Inferior parietal cortex (tissue), 1 donor: ENCODE data around the gene ZBTB16.

Experiments used
- DNase-seq: peaks from one replicate; pipeline ENCODE4 v3.0.0-alpha.2; 2016; ENCODE audit errors: extremely low spot score

Gene ZBTB16

DNA sequence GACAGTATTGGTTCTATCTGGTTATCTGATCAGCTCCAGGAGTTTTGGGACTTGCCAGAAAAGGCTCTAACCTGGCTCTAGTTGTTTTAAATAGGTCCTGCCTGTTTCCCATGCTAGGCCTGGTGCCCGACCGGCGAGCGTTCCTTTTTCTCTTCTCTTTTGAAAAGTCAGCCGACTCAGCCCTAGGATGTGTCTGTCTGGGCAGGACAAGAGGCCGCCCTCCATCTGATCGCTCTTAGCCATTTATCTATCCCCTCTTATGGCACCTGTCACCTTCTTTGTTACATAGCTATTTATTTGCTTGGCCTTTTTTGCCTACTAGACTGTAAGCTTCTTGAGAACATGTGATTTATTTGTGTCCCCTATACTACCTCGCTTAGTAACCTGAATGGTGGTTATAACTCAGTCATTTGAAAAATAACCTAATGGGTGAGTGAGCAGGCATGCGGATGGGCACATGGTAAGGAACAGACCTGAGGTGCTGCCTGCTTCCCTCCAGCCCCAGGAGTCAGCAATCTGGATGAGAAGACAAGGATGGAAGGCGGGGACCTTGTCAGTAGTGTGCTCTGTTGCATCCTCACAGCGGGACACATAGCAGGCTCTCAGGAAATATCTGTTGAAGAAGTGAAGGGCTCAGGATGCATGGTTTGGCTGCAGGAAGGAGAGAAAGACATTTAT lies 108.4 kb downstream of the ZBTB16 start:
- DNase-seq = no peak

DNA sequence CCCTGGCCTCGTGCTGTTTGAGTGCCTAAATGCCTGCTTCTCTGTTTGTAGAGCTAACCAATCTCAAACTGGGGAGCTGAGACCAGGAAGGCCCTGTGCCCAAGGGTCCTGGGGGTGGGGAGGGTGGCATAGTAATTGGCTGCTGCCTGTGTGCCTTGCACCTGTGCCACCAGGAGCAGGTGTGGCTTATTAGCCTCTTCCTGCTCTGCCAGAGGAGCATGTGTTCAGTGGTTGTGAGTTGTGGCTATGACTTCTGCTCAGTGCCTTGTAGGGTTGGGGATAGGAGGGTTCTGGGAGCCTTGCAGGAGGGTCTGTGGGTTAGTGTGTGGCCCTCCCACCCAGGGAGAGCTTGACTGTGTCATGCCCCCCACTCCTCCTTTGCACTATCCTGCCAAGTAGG lies 109.2 kb downstream of the ZBTB16 start:
- DNase-seq = no peak

DNA sequence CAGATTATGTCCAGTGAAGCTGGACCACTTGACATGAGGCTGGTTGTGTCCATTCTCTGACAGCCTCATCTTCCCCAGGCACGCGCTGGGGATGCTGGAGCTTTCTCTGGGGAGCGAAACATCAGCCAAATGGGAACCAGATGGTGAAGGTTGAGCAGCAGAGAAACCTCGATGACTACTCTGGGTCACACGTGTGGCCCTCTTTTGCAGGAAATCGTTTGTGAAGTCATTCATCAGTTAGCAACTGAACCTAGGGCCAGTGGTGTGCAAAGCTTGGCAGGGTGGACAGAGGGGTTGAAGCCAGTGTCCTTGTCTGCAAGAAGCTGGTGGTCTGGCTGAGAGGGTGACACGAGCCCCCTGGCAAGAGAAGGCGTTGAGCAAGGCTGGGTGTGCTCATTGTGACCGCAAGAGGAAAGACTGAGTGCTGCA lies 109.8 kb downstream of the ZBTB16 start:
- DNase-seq = no peak

DNA sequence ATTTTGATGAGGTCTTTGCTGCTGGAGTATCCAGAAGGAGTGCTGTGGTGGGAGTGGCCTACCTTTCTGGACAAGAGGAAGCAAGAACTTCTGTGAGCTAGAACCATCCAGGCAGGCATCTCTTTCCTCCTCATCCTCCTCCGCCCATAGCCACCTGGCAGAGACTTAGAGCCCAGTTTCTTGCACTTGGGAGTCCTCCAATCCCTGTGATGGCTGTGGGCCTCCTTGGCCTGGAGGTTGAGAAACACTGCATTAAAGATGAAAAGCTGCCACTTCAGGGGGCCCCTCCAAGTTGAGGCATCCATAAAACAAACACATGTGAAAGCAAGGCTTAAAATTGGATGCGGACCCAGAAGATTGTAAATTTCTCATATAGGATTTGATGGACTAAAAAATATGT lies 110.3 kb downstream of the ZBTB16 start:
- no peak for DNase-seq

DNA sequence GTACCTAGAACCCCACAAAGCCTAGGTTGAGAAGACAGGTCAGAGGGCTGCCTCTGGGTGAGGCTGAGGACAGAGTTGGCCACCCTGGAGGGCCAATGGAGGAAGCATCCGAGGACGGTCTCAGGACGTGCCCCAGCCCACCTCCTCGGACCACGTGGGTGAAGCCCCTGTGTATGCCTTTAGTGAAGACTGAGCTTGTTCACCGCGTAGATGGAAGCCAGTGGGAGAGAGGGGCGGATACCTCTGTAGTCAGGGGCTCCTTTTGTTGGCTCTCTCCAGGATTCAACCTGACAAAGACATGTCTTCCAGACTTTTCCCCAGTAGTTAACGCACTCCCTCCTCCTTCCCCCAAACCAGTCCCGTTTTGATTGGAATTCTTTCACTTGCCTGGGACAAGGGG lies 110.7 kb downstream of the ZBTB16 start:
- DNase-seq = no peak

DNA sequence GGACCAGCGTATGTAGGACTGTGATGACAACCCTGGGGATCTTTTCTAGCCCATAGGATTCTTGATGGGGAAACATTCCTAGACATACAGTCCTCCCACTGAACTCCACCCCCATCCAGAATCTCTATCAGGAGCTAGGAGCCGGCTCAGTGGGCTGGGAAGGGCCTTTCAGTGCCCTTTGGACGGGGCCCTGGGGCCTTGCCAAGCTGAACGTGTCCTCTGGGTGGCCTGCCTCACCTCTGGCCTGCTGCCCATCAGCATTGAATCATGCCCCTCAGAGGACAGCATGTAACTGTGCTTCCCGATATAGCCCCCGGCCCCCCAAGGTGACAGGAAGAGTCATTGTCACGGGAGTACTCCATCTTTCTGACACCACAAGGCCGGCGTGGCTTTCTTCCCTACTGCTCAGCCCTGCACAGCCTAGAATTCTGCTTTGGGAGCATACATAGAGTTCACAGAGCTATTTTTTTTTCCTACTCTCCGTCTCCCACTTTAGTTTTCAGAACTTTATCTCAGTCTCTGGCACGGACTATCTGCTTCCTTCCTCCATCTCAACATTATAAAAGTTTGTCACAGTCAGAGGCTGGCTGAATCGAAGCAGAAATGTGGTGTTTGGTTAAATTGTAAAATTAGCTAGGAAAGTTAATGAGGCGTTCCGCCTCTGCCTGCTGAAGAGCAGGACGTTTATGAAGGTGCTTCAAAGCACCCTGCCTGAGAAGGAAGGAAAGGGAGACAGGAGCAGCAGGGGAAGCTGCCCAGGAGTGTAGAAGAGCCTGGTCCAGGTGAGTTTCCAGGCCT lies 111.9 kb downstream of the ZBTB16 start:
- DNase-seq = no peak

DNA sequence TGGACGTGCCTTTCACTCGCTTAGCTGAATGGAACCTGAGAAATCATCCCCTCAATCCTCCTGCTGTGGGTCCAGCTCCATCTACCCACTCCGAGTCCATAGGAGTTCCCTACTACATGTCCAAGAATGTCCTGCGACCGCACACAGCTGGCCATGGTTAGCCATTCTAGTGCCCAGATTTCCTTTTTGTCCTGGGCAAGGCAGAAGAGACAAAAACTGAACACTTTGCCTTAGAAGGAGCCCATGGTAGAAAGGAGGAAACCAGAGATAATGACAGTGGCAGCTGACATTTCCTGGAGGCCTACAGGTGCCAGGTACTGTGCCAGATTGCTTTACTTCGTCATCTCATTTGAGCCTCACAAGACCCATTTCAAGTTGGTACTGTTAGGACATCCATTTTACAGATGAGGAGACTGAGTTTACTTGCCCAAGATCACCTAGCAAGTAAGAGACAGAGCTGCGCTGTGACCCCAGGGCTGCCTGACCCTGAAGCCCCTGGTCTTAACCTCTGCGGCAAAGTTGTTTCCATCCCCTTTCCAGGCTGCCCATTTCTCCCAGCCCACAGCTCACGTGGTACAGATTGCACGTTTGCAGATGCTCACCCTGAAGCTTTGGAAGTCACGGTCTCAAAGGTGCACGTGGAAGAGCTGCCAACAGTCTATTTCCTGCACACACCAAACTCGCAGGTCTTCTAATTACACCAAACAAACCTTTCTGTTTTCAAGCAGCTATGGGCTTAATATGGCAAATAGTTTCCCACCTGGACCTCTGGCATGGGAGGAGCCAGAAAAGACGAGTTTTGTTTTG lies 112.7 kb downstream of the ZBTB16 start:
- no peak for DNase-seq

DNA sequence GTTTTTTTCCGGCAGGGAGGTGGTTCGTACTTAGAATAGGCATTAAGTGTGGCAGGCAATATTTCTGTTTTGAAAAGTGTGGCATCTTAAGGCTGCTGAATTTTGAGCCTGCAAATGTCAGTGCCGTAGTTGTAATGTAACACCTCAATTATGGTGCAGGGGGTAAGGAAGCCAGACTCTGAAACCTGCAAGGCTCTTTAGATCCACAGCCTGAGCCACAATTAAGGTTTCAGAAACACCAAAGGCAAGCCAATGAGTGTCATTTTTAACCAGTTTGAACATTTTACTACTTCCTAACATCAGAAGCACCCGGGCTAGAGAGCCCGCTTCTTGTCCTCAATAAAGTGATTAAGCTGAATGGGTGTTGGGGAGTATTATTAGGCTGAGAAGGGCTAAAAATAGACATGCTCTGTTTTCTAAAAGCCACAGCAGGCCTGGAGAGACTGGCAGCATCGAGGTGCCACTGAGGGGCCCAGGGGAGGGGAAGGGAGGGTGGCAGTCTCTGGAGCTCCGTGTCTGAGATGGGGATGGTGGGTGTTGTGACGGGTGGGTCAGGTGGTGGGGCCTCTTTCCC lies 113.4 kb downstream of the ZBTB16 start:
- no peak for DNase-seq

DNA sequence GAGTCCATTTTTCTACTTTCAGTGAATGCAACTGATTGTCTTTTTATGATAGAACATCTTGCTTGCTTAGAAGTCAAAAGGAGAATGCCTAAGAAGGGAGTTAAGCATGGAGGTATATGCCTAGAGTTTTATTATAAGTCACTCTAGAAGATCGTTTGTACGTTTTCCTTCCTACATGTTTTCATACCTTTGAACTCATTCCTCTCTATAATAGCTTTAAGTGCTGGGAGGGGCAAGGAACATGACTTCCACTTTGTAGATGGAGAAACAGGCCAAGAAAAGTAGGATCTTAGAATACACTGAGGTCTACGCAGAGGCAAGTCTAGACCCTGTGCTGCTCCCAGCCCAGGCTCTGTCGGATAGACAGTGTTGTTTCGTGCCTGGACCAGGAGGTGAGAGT lies 114.3 kb downstream of the ZBTB16 start:
- DNase-seq = no peak

DNA sequence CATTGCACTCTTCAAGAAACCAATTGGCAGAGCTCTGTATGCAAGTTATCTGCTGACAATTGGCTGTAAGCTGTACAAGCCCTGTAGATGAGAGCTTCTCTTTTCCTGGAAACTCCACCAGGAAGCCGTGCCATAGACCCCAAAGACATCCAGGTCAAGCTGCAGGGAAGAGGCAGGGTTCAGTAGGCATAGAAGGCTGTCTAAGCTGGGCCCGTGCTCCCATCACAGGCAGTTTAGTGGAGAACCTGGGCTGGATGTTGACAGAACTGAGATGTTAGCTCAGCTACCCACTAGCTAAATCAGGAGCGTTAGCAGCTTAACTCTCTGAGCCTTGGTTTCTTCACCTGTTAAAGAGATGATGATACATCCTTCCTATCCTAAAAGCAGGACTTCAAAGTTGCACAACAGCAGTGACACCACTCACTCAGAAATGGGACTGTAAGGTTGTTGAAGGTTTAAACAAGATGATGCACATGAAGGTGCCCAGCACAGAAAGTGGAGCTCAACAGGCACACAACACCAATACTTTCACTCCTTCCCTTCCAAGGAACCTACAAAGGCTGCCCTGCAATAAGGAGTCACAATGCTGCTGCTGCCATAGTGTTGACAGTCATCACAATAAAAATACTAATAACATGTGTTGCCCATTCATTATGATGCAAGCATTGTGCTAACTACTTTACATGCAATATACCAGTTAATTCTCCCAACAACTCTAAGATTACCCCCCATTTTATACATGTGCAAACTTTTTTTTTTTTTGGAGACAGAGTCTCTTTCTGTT lies 115.4 kb downstream of the ZBTB16 start:
- no peak for DNase-seq

DNA sequence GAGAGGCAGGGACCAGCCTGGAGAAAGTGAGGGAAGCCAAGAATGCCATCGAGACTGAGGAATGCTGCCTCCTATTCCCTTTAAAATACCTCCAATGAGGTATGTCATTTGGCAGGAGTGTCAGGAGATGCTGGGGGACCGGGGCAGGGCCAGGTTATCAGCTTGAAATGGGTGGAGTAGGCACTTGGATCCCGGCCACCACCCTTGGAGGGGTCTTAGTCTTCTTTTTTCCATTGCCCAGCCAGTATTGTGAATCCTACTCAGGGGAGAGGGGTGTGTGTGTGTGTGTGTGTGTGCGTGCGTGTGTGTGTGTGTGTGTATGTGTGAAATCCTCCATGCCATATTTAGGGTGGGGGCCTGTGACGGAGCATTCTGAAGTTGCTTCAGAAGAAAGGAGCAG lies 116.2 kb downstream of the ZBTB16 start:
- no peak for DNase-seq

DNA sequence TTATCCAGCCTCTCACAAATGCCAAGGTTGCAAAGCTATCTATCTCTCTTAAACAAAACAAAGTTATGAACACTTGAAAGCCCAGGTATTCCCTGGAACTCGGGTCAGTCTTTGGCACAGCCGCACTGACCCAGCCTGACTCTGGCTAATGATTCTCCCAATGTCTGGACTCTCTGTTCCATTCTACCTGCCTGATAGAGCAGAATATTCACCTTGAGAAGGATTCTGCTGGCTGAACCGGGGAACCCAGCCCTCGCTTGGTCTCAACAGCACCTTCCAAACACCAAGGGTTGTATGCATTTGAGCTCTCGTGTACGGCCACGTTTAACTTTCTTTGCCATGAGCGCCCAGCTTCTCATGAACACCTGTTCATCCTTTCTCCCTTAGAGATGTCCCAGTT lies 116.8 kb downstream of the ZBTB16 start:
- DNase-seq = no peak

DNA sequence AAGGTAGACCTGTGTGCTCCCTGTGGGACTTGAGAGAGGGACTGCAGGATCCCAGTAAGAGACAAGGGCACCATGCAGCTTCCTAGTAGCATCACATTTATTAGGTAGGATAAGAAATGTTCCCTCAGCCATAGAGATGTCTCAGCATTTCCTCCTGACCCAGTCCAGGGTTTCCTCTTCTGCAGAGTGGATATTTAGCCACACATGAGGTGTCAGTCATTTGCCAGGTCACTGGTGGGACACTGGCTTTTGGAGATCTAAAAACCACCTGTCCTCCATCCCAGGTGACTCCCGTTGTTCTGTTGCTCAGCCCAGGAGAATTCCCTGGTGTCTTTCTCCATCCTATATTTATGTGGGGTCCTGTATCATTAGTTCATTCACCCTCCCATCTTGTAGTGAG lies 119.1 kb downstream of the ZBTB16 start:
- no peak for DNase-seq

DNA sequence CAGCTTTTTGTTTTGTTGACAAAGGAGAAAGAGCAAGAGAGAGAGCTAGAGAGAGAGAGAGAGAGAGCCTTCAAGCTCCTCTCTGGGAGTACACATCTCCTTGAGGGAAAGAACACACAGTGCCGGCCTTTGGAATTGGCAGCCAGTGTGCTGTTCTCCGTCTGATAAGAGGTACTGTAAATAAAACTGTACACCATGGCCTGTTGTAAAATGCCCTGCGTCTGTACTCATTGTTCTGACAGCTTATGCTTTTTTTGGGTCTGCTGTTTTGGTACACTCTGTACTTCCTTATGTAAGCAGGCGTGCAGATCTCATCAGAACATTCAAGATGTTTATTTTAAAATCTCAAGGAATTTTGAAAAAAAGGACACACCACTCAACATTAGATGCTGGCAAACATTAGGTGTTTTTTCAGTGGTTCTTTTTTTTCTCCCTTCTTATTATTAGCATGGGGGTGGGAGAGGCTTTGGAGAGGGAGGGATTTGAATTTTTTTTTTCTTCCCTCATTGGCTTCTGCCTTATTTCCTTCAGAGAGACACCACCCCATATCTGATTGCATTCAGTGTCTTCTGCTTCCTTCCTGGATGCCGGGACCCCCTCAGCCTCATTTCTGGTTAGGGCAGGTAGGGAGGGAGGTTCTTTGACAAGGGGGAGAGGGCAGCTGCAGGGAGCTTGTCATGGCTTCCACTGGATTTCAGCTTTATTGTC lies 119.9 kb downstream of the ZBTB16 start:
- DNase-seq = peak; percentile 83

DNA sequence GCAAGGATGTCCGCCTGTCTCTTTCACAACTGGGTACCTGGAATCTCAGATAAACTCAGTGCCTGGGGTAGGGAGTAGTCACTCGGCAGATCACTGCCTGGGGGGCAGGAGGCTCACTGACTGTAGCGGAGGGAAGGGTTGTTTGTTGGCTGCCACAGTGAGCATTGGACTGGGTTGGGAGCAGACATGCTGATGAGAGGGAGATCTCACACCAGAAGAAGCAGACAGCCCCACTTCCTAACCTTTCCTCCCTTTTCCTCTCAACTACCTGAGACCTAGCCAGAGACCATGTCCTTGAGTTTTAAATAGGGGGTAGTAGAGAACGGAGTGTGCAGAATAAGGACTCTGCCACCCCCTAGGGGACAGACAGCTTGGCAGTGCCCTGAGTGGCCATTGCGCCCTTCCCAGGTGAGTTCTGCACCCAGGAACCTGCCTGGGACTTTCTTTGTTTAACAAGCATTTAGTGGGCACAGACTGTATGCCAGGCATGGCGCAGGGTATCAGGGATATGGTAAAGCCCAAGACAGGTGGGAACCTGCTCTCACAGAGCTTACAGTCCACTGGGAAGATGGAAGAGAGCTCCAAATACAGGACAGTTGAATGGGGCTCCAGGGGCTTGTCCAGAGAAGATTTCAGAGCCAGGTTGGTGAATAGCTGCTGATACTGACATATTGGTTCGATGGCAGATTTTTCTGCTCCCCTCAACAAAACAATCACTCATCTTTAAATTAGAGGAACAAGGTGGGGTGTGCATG lies 121.0 kb downstream of the ZBTB16 start:
- no peak for DNase-seq

DNA sequence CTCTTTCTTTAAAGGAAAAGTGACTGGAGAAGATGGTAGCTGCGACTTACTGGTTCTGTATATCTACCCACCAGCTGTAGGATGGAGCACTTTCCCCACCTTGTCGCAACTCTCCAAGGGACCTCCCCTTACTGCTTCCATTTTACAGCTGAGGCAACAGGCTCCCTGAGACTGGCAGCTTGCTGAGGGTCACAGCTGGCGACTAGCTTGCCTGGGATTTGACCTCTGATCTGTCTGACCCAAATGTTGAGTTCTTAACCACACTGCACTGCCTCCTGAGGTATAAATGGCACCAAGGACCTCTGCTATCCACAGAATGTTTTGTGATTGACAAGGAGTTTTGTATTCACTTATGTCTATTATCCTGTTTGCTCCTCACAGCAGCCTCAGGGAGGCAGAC lies 121.7 kb downstream of the ZBTB16 start:
- no peak for DNase-seq

DNA sequence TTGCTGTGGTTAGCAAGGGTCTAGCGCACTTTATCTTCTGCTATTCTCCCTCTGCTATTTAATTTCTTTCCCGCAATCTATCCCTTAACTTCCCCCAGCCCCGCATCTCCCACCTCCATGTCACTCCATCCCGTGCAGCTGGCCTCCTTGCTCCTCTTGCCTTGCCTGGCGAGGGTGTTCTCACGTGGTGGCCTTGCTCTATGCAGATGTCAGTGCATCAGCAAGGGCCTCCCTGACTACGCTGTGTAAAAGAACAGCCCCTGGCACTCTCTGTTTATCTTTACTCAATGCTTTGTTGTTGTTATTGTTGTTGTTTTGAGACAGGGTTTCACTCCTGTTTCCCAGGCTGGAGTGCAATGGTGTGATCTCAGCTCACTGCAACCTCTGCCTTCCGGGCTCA lies 122.2 kb downstream of the ZBTB16 start:
- no peak for DNase-seq

DNA sequence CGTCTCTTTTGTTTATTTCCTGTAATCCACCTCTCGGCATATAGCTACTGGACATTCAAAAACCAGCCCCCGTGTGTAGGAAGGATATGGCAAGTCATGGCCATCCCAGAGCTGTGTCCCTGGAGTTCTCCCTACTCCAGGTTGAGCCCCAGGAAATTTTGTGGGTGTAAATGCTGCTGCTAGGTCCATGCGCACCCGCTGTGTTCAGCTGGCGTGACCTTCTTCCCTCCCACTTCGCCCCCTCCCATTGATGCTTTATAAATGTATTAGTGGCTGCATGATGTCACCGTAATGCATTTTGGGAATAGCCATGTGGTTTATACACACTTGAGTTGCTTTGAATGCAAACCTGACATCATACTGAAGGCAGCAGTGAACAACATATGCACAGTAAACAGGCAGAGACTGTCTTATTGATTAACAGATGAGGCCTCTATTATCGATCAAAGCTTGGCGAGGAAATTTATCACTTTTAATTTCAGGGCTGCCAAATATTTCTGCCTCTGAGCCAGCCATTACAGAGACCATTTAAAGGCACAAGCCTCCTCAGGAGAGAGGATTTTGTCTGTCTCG lies 123.0 kb downstream of the ZBTB16 start:
- no peak for DNase-seq

DNA sequence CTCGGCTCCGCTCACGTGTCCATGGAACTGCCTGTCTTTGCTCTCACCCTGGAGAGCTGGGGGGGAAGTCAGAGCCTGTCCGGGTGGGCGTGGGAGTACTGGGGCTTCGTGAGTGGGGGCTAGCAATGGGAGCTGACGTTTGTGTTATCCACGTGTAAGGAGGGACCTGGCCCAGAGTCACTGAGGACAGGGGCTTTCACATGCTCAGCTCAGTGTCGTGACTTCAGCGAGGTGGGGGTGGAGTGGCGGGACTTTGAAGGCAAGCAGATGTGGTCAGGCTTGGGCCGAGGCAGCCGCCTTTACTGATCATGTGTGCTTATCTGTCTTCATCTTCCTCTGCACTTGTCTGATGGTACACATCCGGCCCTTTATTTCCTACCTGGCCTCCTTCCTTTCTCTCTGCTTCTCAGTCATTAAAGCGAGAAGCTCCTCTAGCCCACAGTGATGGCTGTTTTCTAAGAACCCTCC lies 123.6 kb downstream of the ZBTB16 start:
- no peak for DNase-seq

DNA sequence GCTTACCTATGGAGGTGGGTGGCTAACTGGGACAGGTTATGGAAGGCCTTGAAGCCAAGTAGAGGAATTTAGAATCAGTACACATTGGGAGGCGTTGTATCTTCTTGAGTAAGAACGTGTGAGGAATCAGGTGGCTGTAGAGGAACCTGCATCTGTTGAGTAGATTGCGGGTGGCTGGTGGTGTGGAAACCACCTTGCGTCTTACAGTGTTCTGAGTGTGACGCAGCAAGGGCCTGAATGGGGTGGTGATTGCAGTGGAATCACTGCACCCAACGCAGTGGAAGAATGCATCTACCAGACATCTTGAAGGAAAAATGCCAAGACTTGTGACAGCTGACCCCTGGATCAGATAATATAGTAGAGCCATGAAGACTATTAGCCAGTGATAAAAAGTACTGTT lies 125.9 kb downstream of the ZBTB16 start:
- DNase-seq = no peak
